Uterus (tissue), 2 donors: Measurements from ENCODE around the gene ABCB8.

Experiments used
- CTCF ChIP-seq, 4 experiments: fragments of 200-600 bp in 2 of 4; fragments of 450-650 bp in 2 of 4; sonication (generic) in 2 of 4; IDR thresholded peaks; one replicate each; pipeline ENCODE4 v1.5.1; 2016 to 2019; ENCODE audit warnings: antibody characterized with exemption in 4 of 4, mild to moderate bottlenecking in 2 of 4, moderate library complexity in 1 of 4
- POLR2A ChIP-seq, 2 donors: fragments of 450-650 bp; IDR thresholded peaks; one replicate each; pipeline ENCODE4 v1.6.1; 2016; ENCODE audit warnings: antibody characterized with exemption in 2 of 2, mild to moderate bottlenecking in 1 of 2, moderate library complexity in 1 of 2

- TF ChIP-seq CTCF (IDR thresholded peaks at IDR 0.05) (no peak), POLR2A (IDR thresholded peaks at IDR 0.05) (no peak)
Measured at GRCh38 chr7:151075662-151075971, 47.4 kb downstream of the ABCB8 start.
